ENCODE results near the gene KIF4A. TPM values are rescaled to one million over a fixed set of nuclear protein-coding genes. Genes with fewer than 3 reads are reported as not detected.
"Not testable (repeated sequence)": the region's sequence is repeated elsewhere in the genome, so short reads cannot be mapped to it uniquely, and the experiment has no call there.

The KIF4A gene
- total RNA-seq, 1 donor from 2014 or later, result 0.75 TPM

DNA sequence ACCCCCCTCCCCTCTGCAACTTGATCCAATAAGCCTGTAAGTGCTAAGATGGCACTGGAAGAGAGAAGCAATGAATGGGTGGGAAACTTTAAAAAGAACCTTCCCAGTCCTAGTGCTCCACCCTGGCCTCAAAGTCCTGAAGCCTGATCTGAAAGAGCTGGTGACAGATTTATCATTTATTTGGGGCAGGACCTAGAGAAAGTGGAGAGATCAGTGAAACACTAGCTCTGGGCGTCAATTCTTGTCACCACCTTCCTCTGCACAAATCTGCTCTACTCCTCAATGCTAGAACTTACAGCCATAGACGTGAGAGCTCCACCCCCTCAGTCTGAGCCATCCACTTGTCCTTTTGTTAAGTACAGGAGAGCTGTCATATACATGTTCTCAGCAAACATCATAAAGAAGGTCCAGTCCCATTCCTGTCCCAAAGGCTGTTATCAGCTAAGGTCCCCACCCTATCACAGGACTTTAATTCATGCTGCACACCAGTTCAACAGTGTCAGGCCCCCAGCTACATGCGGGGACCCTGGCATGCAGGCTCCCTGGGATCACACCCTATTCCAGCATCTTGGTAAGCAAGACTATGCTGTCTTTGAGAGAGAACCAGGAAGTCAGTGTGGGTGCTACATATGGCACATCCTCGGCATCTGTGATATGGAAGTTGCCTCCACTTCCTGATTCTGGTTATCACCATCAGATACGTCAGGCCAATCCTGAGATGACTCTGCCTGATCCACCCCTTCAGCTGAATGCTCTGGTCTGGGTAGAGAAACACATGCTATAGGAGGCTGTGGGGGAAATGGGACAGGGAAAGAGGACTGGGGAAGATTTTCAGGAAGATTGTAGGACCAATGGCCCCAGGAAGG, 32.2 kb upstream of the KIF4A start:
- DNase-seq, result no peak
- TF ChIP-seq CTCF (IDR thresholded peaks at IDR 0.05), result no peak
- Histone ChIP-seq H3K27ac (no peak overlapping the region), H3K4me3 (no peak overlapping the region), H3K4me1 (no peaks in the 10 kb centered on the region), H3K9me3 (no peaks in the 10 kb centered on the region), H3K36me3 (no peaks in the 10 kb centered on the region), H3K27me3 (no peaks in the 10 kb centered on the region)
- intact Hi-C loops (cut with DNase I), result no loop called here
- ATAC-seq, result no peak

DNA sequence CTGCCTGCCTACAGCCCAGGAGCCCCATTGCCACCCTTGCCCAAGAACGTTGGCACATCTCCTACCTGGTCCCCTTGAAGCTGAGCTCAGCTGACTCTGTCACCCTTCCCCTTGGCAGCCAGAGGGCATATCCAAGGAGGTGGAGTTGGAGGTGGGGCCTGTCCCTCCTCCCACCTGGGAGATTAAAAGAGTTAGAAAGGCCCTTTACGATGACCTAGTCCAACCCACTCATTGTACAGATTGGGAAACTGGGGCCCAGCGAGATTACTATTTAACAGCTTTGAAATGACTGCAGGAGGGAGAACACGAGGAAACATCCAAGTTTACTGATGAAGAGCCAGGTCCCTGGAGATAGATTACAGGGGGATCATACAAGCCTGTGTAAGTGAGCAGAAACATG, 29.8 kb upstream of the KIF4A start, which contains the start of gene P2RY4:
P2RY4 (minus strand) TSS at position 101 of the 400 bp plus-strand sequence. CDS start 580 bp downstream, outside the sequence.
- DNase-seq, result no peak
- intact Hi-C loops (cut with DNase I), result no loop called here
- no peaks in the 10 kb centered on the region for H3K27me3 ChIP-seq
- no peak within 1 kb of the TSS for H3K4me3 ChIP-seq
- no peaks in the 10 kb centered on the region for H3K36me3 ChIP-seq
- no peak for TF ChIP-seq CTCF (IDR thresholded peaks at IDR 0.05)
- H3K4me1 ChIP-seq, result no peaks in the 10 kb centered on the region
- no peaks in the 10 kb centered on the region for H3K9me3 ChIP-seq
- H3K27ac ChIP-seq, result no peak within 1 kb of the TSS
- ATAC-seq, result no peak

DNA sequence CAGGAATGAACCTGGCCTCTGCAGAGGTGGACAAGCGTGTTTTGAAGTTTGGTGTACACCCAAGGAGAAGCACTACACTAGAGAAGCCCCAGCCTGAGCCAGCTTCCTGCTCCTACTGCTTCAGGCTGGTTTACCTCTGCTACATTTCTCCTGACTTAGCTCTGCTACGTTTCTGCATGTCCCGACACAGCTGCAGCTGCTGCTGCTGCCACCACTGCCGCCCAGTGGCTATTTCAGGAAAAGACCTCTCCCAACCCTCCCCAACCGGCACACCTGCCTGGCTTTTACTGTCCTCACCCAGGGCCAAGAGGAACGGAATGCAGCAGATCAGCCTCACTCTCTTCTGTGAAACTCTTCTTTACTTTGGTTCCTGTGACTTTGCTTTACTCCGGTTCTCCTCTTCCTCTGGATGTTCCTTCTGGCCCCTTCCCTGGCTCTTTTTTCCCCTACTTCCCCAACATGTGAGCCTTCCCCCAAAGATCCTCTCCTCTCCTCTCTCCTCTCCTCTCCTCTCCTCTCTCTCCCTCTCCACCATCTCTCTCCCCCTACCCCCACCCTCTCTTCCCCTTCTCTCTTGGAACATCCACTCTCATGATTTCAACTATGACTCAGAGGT, 26.8 kb upstream of the KIF4A start:
- no peaks in the 10 kb centered on the region for H3K36me3 ChIP-seq
- DNase-seq, result peak; percentile 63
- H3K27me3 ChIP-seq, result no peaks in the 10 kb centered on the region
- no peak overlapping the region for H3K4me3 ChIP-seq
- ATAC-seq, result peak; percentile 75
- intact Hi-C loops (cut with DNase I), result no loop called here
- peak; percentile 42 for TF ChIP-seq CTCF (IDR thresholded peaks at IDR 0.05)
- no peak overlapping the region for H3K27ac ChIP-seq
- no peaks in the 10 kb centered on the region for H3K4me1 ChIP-seq
- H3K9me3 ChIP-seq, result no peaks in the 10 kb centered on the region

DNA sequence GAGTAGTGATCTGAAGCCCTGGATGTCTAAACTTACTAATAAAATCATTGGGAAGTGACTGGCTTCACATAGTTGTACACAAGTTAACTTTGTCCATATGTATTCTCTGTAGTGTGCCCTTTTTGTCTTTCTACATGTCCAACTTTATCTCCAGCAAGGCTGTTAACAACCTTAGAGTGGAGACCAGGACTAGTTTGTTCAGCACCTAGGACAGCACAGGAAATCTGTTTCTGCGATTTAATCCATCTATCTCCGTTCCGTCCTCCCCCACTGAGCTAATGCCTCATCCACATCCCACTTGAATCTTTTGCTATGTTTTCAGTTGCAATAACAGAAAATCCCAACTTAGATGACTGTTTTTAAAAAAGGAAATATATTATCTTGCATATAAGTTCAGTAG, 25.1 kb upstream of the KIF4A start:
- no peak for DNase-seq
- ATAC-seq, result no peak
- intact Hi-C loops (cut with DNase I), result no loop called here
- H3K9me3 ChIP-seq, result no peaks in the 10 kb centered on the region
- no peak for TF ChIP-seq CTCF (IDR thresholded peaks at IDR 0.05)
- H3K27me3 ChIP-seq, result no peaks in the 10 kb centered on the region
- H3K4me3 ChIP-seq, result no peak overlapping the region
- no peaks in the 10 kb centered on the region for H3K4me1 ChIP-seq
- H3K27ac ChIP-seq, result no peak overlapping the region
- no peaks in the 10 kb centered on the region for H3K36me3 ChIP-seq

DNA sequence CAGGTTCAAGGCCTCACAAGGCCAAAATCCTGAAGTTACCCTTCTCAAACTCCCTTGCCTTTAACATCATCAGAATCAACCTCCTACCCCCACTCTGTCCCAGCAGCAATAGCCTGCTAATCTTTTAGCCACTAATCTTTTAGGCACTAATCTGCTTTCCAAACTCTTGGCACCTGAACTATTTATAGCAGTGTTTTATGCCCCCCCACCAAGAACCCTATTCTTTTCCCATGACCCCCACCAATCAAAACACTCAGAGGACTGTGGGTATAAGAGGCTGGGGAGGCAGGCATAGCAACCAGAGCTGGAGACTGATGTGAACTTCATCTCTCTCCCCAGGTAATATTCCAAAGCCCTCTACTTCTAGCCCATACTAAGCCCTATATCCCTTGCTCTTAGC, 21.9 kb upstream of the KIF4A start, which contains the start of gene ARR3:
ARR3 (plus strand) TSS at position 301 of the 400 bp plus-strand sequence. CDS start 1,052 bp downstream, outside the sequence.
- ATAC-seq (no peak), DNase-seq (no peak)
- intact Hi-C loops (cut with DNase I), result no loop called here
- Histone ChIP-seq H3K9me3 (no peaks in the 10 kb centered on the region), H3K4me1 (no peaks in the 10 kb centered on the region), H3K4me3 (no peak within 1 kb of the TSS), H3K27ac (no peak within 1 kb of the TSS), H3K36me3 (no peaks in the 10 kb centered on the region), H3K27me3 (no peaks in the 10 kb centered on the region)
- no peak for TF ChIP-seq CTCF (IDR thresholded peaks at IDR 0.05)

DNA sequence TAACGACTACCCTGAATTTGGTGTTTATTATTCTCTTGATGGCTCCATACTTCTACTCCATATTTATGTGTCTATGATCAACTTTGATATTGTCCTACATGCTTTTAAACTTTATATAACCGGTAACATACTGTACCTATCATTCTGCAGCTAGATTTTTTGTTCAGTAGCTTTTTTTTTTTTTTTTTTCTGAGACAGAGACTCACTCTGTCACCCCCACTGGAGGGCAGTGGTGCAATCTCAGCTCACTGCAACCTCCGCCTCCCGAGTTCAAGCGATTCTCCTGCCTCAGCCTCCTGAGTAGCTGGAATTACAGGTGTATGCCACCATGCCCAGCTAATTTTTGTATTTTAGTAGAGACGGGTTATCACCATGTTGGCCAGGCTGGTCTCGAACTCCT, 15.9 kb upstream of the KIF4A start:
- DNase-seq; H3K36me3 ChIP-seq; H3K4me3 ChIP-seq; intact Hi-C loops (cut with DNase I); H3K27me3 ChIP-seq; ATAC-seq; H3K9me3 ChIP-seq; H3K27ac ChIP-seq; H3K4me1 ChIP-seq: not testable (repeated sequence)

Measured in upper lobe of right lung (tissue), 1 donor.